Upper lobe of right lung (tissue), 1 donor: ENCODE measurements around the gene RFX7. TPM values are rescaled to one million over a fixed set of nuclear protein-coding genes. Genes with fewer than 3 reads are reported as not detected.

ENCODE experiments used
- ATAC-seq: fragments of 200-7000 bp; cut with Tn5 transposase; one replicate; pipeline ENCODE4 v1.9.1; 2020; ENCODE audit warnings: mild to moderate bottlenecking, moderate library complexity
- DNase-seq: peaks from one replicate; pipeline ENCODE4 v3.0.0-alpha.2; 2020
- H3K27ac ChIP-seq: fragments of 200-600 bp; one replicate; pipeline ENCODE4 v1.8.0; 2022
- H3K27me3 ChIP-seq: fragments of 200-600 bp; one replicate; pipeline ENCODE4 v1.8.0; 2022; ENCODE audit warnings: mild to moderate bottlenecking
- H3K36me3 ChIP-seq: fragments of 200-600 bp; one replicate; pipeline ENCODE4 v1.8.0; 2022
- H3K4me1 ChIP-seq: fragments of 200-600 bp; one replicate; pipeline ENCODE4 v1.8.0; 2022
- H3K4me3 ChIP-seq: fragments of 200-600 bp; one replicate; pipeline ENCODE4 v1.8.0; 2022; ENCODE audit warnings: mild to moderate bottlenecking
- H3K9me3 ChIP-seq: fragments of 200-600 bp; one replicate; pipeline ENCODE4 v1.8.0; 2022
- CTCF ChIP-seq: fragments of 200-600 bp; IDR thresholded peaks from one replicate; pipeline ENCODE4 v1.8.0; 2022; ENCODE audit warnings: antibody characterized with exemption
- intact Hi-C: fragments of 100-400 bp; cut with DNase I; formaldehyde crosslinking; loops from one replicate; pipeline ENCODE4 v1.11.0; 2022
- long read RNA-seq: library from polyadenylated mRNA; unstranded; transcript quantifications from one replicate; pipeline ENCODE4 v2.0.0, GENCODE V29; 2021
- total RNA-seq: library from RNA; stranded (reverse); fragmentation: NEBNext Ultra II Directional; extraction: Animal tissue kit (Norgen Biotek cat#: 25700); gene quantifications from one replicate; pipeline ENCODE4 v1.2.1, GENCODE V29; 2021
- donor health status: DM: no; HTN: yes; CAD: no; lungs with severe emphysema.

Gene RFX7
- 15.7 TPM for total RNA-seq
- long read RNA-seq, partial matches to known transcripts = 1 of 8 reads
- long read RNA-seq, other reads (novel, unspliced or antisense) = 7 of 8 reads

DNA sequence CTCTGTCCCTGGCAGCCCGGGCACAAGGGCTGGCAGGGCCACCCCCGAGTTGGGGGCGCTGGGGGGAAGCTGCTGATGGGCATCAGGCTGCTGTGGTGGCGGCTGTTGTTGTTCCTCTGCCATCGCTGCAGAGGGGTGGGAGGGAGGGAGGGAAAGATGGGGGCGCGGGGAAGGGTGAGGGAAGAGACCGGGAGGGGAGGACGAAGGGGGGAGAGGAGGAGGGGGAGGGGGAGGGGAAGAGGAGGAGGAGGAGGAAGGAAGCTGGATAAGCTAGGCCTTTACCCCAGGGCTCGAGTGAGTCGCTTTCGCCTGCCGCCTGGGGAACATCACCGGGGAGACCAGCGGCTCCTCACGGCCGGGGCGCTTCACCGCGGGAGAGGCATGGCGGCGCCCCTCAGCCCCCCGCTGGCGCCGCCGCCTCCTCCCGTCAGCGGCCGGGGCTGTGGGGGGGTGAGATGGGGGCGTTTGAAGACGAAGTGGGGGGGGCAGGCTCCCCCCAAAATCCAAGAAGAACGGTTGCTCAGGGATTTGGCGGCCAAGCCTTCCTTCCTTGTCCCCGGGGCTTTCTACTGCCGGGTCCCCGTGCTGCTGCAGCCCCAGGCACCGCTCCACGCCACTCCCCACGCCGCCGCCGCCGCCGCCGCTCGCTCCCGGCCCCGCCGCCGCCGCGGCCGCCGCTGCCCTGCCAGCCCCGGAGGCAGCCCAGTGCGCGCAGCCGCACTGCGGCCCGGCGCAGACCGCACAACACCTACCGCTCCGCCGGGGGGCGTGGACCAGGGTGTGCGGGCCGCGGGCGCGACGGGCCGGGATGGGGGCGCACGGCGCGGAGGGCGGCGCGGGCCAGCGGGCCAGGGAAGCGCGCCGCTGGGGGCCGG is at the start of gene RFX7:
TSS of gene RFX7 (minus strand) at position 717 of the 875 bp plus-strand sequence. CDS start at position 123, 594 bp downstream.
- Histone ChIP-seq H3K27ac (peak within 1 kb of the TSS; percentile 77), H3K9me3 (no peaks in the 10 kb centered on the region), H3K27me3 (no peaks in the 10 kb centered on the region), H3K4me3 (peak within 1 kb of the TSS; percentile 70), H3K4me1 (peaks cover 24% of the 10 kb centered on the region), H3K36me3 (no peaks in the 10 kb centered on the region)
- ATAC-seq = peak; percentile 87
- DNase-seq = peak; percentile 91
- TF ChIP-seq CTCF = no peak
- intact Hi-C loops = no loop called here

DNA sequence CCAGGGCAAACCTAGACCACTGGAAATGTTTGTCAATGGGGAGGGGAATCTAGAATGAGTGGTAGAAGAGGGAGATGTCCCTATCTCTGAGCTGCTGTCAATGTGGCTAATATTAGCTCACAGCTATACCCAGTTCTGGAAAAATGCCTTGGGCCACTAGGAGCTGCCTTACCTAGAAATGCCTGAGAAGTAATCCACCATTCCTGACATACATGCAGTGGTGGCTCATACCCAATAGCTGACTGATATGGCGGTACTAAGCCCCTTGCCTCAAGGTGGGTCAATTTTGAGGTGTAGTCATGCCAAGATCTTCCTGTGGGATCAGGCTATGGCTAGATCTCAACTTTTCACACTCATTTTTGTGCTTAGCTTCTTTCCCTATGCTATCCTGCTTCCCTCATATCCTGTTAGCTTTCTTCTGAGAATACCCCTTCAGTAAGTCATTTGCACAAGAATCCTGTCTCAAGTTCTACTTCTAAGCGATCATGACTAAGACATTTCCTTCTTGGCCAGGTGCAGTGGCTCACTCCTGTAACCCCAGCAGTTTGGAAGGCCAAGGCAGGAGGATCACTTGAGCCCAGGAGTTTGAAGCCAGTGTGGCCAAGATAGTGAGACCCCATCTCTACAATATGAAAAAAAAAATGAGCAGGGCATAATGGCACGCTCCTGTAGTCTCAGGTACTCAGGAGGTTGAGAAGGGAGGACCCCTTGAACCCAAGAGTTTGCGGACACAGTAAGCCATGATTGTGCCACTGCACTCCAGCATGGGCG is 49.1 kb upstream of the RFX7 start:
- H3K27ac ChIP-seq = no peak overlapping the region
- H3K27me3 ChIP-seq = no peaks in the 10 kb centered on the region
- H3K36me3 ChIP-seq = no peaks in the 10 kb centered on the region
- intact Hi-C loops = no loop called here
- ATAC-seq (no peak), DNase-seq (no peak)
- no peak for TF ChIP-seq CTCF
- no peaks in the 10 kb centered on the region for H3K9me3 ChIP-seq
- no peaks in the 10 kb centered on the region for H3K4me1 ChIP-seq
- H3K4me3 ChIP-seq = no peak overlapping the region

DNA sequence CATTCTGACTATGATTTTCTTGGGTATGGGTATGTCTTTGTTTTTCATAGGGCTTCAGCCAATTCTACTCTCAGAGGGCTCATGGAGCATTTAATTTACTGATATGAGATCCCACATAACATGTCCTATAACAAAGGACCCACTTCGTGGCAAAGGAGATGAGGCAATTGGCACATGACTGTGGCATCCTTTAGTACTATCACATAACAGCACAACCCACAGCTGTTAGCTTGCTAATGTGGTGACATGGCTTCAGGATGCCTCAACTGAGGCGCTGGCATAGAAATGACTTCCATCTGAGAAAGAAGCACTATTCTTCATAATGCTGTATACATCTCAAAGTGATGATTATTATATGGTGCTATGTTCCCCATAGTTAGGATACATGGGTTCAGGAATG is 48.1 kb upstream of the RFX7 start:
- Histone ChIP-seq H3K9me3 (no peaks in the 10 kb centered on the region), H3K4me1 (no peaks in the 10 kb centered on the region), H3K36me3 (no peaks in the 10 kb centered on the region), H3K27ac (no peak overlapping the region), H3K27me3 (no peaks in the 10 kb centered on the region), H3K4me3 (no peak overlapping the region)
- no peak for ATAC-seq
- no peak for TF ChIP-seq CTCF
- no peak for DNase-seq
- intact Hi-C loops = no loop called here

GRCh38 chr15:56286213-56286612 is 42.5 kb upstream of the RFX7 start:
- Histone ChIP-seq H3K9me3 (no peaks in the 10 kb centered on the region), H3K4me1 (no peaks in the 10 kb centered on the region), H3K27me3 (no peaks in the 10 kb centered on the region), H3K36me3 (no peaks in the 10 kb centered on the region), H3K4me3 (no peak overlapping the region), H3K27ac (no peak overlapping the region)
- intact Hi-C loops = no loop called here
- DNase-seq = no peak
- TF ChIP-seq CTCF = no peak
- no peak for ATAC-seq

DNA sequence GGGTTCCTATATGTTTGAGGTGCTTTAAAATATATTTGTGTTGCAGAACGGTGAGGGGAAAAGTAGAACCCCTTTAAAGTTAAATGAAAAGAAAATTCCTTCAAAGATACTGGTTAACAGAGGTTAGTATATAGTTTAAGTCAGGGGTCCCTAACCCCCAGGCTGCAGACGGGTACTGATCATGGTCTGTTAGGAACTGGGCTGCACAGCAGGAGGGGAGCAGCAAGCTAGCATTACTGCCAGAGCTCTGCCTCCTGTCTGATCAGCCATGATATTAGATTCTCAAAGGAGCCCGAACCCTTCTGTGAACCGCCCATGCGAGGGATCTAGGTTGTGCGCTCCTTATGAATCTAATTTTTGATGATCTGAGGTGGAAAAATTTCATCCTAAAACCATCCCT is 37.5 kb upstream of the RFX7 start:
- ATAC-seq = no peak
- H3K27ac ChIP-seq = no peak overlapping the region

More for the DNA sequence above, 37.5 kb upstream of the RFX7 start:
- no peak overlapping the region for H3K4me3 ChIP-seq
- no peaks in the 10 kb centered on the region for H3K9me3 ChIP-seq
- DNase-seq = no peak
- H3K36me3 ChIP-seq = no peaks in the 10 kb centered on the region
- no peaks in the 10 kb centered on the region for H3K4me1 ChIP-seq
- intact Hi-C loops = no loop called here
- no peaks in the 10 kb centered on the region for H3K27me3 ChIP-seq
- no peak for TF ChIP-seq CTCF
